Measurements from ENCODE around the gene TUBB.
"Not testable (repeated sequence)": the region's sequence is repeated elsewhere in the genome, so short reads cannot be mapped to it uniquely, and the experiment has no call there.

The TUBB gene

GRCh38 chr6:30748851-30749540 lies 28.8 kb downstream of the TUBB start:
- no peak for DNase-seq
- H3K4me3 ChIP-seq (ENCODE audit: insufficient read depth, low read depth, low read length, poor library complexity, severe bottlenecking) = no peak overlapping the region
- peaks cover 3% of the 10 kb centered on the region for H3K4me1 ChIP-seq (ENCODE audit: control insufficient read depth, insufficient read depth, low read length, poor library complexity, severe bottlenecking)
- no peaks in the 10 kb centered on the region for H3K36me3 ChIP-seq (ENCODE audit: control insufficient read depth, insufficient read depth, low read length)
- H3K9me3 ChIP-seq (ENCODE audit: control insufficient read depth, low read length) = no peaks in the 10 kb centered on the region
- no peaks in the 10 kb centered on the region for H3K27me3 ChIP-seq (replicated peaks; ENCODE audit: control insufficient read depth, insufficient read depth, low read length, poor library complexity, severe bottlenecking)
- H3K27ac ChIP-seq (ENCODE audit: insufficient read depth, low read length, poor library complexity, severe bottlenecking) = no peak overlapping the region

DNA sequence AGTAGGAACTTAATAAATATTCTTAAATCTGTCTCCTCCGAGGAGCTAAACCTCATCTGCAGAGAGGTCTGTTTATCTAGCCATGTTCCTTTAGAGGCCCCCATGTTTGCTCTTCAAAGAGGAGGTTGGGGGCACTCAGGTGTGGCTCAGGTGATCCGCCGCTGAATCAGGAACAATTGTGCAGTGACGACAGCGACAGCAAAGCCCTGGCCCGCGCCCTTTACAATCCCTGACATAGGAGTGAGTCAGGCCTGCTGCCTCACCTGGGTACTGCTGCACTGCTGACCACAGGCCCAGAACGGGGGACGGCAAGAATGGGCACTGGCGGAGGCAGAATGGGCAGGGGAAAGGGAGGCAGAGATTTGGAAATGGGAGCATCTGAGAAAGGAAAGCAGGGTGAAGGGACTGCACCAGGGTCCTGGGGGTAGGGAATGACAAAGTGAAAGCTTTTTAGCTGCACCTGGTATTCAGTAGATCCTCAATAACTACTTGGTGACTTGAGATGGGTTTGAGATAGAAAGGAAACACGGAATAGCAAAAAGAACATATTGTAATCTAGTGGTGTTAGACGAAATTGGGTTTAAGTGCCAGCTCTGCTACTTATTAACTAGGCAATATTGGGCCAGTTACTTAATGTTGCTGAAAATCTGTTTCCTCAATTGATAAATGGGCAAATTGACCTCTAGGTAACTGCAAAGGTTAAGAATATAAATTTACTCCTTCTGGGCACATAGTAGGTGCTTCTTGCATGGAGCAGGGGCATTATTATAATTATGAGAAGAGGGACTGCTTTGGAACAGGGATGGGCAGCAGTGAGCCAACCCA lies 29.6 kb downstream of the TUBB start:
- no peak overlapping the region for H3K4me3 ChIP-seq (ENCODE audit: insufficient read depth, low read depth, low read length, poor library complexity, severe bottlenecking)
- H3K36me3 ChIP-seq (ENCODE audit: control insufficient read depth, insufficient read depth, low read length) = no peaks in the 10 kb centered on the region
- no peak overlapping the region for H3K27ac ChIP-seq (ENCODE audit: insufficient read depth, low read length, poor library complexity, severe bottlenecking)
- no peaks in the 10 kb centered on the region for H3K9me3 ChIP-seq (ENCODE audit: control insufficient read depth, low read length)
- H3K4me1 ChIP-seq (ENCODE audit: control insufficient read depth, insufficient read depth, low read length, poor library complexity, severe bottlenecking) = no peaks in the 10 kb centered on the region
- no peak for DNase-seq
- H3K27me3 ChIP-seq (replicated peaks; ENCODE audit: control insufficient read depth, insufficient read depth, low read length, poor library complexity, severe bottlenecking) = no peaks in the 10 kb centered on the region

DNA sequence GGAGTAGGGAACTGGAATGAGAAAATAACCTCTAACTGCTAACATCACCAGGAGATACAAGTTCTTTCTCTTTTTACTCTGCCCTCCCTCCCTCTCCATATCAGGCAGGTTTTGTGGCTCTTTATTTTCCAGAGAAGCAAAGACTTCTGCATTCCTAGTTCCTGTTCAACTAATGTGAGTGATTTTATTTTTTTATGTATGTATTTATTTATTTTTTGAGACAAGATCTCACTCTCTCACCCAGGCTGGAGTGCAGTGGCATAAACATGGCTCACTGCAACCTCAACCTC lies 30.2 kb downstream of the TUBB start:
- Histone ChIP-seq H3K27me3 (replicated peaks; ENCODE audit: control insufficient read depth, insufficient read depth, low read length, poor library complexity, severe bottlenecking) (no peaks in the 10 kb centered on the region), H3K9me3 (ENCODE audit: control insufficient read depth, low read length) (no peaks in the 10 kb centered on the region), H3K4me1 (ENCODE audit: control insufficient read depth, insufficient read depth, low read length, poor library complexity, severe bottlenecking) (no peaks in the 10 kb centered on the region), H3K27ac (ENCODE audit: insufficient read depth, low read length, poor library complexity, severe bottlenecking) (no peak overlapping the region), H3K4me3 (ENCODE audit: insufficient read depth, low read depth, low read length, poor library complexity, severe bottlenecking) (no peak overlapping the region), H3K36me3 (ENCODE audit: control insufficient read depth, insufficient read depth, low read length) (no peaks in the 10 kb centered on the region)
- DNase-seq = no peak

DNA sequence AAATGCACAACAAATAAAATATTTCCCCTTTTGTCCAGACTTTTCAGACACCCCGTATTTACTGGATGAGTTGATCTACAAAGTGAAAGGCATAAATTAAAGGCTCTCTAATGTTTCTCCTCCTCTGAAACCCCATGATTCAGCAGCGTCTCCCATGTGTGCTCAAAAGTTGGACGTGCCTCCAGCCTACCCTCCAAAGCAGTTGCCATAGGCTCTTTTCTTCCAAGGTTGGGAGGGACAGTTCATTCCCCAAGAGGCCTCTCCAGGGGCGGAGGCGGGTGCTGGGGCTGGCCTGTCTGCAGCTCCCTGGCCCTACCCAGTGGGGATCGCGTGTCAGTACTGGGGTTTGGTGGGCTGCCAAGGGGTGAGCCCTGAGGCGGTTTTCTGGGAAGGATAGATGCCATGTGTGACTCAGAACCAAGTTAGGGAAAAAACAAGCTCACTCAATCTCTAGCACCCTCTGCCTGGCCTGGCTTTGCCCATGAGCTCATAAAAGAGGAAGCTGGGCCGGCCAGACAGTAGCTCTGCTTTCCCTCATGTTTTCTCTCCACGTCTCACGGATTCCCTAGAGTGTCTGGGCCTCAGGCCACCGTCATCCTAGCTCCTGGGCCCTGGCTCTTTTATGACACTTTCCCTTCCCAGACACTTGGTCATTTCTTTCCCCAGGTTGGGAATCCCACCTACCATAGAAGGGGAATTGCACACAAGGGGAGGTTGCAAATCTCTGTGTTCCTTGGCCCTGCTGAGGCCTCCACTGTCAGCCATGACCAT lies 32.2 kb downstream of the TUBB start:
- H3K9me3 ChIP-seq (ENCODE audit: control insufficient read depth, low read length) = no peaks in the 10 kb centered on the region
- no peaks in the 10 kb centered on the region for H3K36me3 ChIP-seq (ENCODE audit: control insufficient read depth, insufficient read depth, low read length)
- H3K4me1 ChIP-seq (ENCODE audit: control insufficient read depth, insufficient read depth, low read length, poor library complexity, severe bottlenecking) = no peaks in the 10 kb centered on the region
- DNase-seq = no peak
- no peak overlapping the region for H3K27ac ChIP-seq (ENCODE audit: insufficient read depth, low read length, poor library complexity, severe bottlenecking)
- H3K27me3 ChIP-seq (replicated peaks; ENCODE audit: control insufficient read depth, insufficient read depth, low read length, poor library complexity, severe bottlenecking) = no peaks in the 10 kb centered on the region
- no peak overlapping the region for H3K4me3 ChIP-seq (ENCODE audit: insufficient read depth, low read depth, low read length, poor library complexity, severe bottlenecking)

DNA sequence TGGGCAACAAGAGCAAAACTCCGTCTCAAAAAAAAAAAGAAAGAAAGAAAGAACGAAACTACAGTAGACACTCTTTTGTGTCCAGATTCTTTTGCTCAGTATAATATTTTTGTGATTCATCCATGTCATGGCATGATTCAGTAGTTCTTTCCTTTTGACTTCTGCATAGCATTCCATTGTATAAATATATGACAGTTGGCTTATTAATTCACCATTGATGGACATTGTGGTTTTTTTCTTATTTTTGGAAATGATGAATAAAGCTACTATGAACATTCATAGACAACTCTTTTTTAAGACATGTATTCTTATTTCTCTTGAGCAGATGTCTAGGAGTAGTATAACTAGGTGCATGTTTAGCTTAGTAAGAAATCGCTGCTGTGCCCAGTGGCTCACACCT lies 34.5 kb downstream of the TUBB start:
- no peaks in the 10 kb centered on the region for H3K4me1 ChIP-seq (ENCODE audit: control insufficient read depth, insufficient read depth, low read length, poor library complexity, severe bottlenecking)

GRCh38 chr6:30756405-30757003 lies 36.4 kb downstream of the TUBB start:
- not testable (repeated sequence) for H3K4me1 ChIP-seq (ENCODE audit: control insufficient read depth, insufficient read depth, low read length, poor library complexity, severe bottlenecking); H3K4me3 ChIP-seq (ENCODE audit: insufficient read depth, low read depth, low read length, poor library complexity, severe bottlenecking); H3K36me3 ChIP-seq (ENCODE audit: control insufficient read depth, insufficient read depth, low read length); H3K9me3 ChIP-seq (ENCODE audit: control insufficient read depth, low read length); H3K27ac ChIP-seq (ENCODE audit: insufficient read depth, low read length, poor library complexity, severe bottlenecking); DNase-seq; H3K27me3 ChIP-seq (replicated peaks; ENCODE audit: control insufficient read depth, insufficient read depth, low read length, poor library complexity, severe bottlenecking)

More for the DNA sequence above, 34.5 kb downstream of the TUBB start:
- no peaks in the 10 kb centered on the region for H3K9me3 ChIP-seq (ENCODE audit: control insufficient read depth, low read length)
- H3K27me3 ChIP-seq (replicated peaks; ENCODE audit: control insufficient read depth, insufficient read depth, low read length, poor library complexity, severe bottlenecking) = no peaks in the 10 kb centered on the region
- no peaks in the 10 kb centered on the region for H3K36me3 ChIP-seq (ENCODE audit: control insufficient read depth, insufficient read depth, low read length)
- DNase-seq = no peak
- H3K4me3 ChIP-seq (ENCODE audit: insufficient read depth, low read depth, low read length, poor library complexity, severe bottlenecking) = no peak overlapping the region
- H3K27ac ChIP-seq (ENCODE audit: insufficient read depth, low read length, poor library complexity, severe bottlenecking) = no peak overlapping the region

DNA sequence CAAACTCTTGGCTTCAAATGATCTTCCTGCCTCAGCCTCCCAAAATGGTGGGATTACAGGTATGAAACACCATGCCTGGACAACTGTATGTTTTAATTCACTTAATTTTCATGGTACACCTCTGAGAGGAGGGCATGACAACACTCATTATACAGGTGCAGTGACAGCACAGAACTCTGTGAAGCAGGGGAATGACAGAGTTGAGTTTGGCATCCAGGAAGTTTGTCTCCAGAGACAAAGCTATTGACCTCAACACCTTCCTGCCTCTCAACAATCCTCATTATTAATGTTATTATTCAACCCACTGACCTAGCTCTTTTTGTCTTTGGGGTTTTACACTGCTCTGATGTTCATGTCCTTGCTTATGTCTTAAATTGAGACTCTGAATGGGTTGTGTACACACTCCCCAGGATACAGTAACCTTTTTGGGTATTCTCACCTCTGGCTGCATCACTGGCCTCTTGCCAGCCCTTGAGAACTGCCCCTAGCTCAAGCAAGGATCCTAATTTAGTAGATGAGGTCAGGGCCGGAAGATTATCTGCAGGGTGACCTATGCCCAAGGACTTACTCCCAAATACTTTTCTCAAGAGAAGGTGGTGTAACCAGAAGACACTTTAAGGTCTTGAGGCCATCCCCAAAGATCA lies 37.2 kb downstream of the TUBB start:
- Histone ChIP-seq H3K27ac (ENCODE audit: insufficient read depth, low read length, poor library complexity, severe bottlenecking) (no peak overlapping the region), H3K36me3 (ENCODE audit: control insufficient read depth, insufficient read depth, low read length) (no peaks in the 10 kb centered on the region), H3K27me3 (replicated peaks; ENCODE audit: control insufficient read depth, insufficient read depth, low read length, poor library complexity, severe bottlenecking) (no peaks in the 10 kb centered on the region), H3K9me3 (ENCODE audit: control insufficient read depth, low read length) (no peaks in the 10 kb centered on the region), H3K4me3 (ENCODE audit: insufficient read depth, low read depth, low read length, poor library complexity, severe bottlenecking) (no peak overlapping the region), H3K4me1 (ENCODE audit: control insufficient read depth, insufficient read depth, low read length, poor library complexity, severe bottlenecking) (no peaks in the 10 kb centered on the region)
- DNase-seq = no peak

DNA sequence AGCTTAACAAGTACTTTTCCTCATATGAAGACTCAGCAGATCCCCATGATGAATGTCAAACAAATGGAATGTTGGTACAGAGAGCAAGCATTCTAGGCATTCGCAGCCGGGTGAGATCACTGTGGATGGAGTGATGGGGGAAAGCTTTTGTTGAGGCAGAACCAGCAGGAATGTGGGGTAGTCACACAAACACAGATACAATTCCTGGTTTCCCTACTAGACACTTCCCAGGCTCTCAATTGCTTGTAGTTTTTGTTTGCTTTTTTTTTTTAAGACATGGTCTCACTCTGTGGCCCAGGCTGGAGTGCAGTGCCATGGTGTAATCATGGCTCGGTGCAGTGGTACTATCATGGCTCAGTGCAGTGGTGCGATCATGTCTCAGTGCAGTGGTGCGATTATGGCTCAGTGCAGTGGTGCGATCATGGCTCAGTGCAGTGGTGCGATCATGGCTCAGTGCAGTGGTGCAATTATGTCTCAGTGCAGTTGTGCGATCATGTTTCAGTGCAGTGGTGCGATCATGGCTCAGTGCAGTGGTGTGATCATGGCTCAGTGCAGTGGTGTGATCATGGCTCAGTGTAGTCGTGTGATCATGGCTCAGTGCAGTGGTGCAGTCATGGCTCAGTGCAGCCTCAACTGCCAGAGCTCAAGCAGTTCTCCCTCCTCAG lies 39.6 kb downstream of the TUBB start:
- H3K4me3 ChIP-seq (ENCODE audit: insufficient read depth, low read depth, low read length, poor library complexity, severe bottlenecking) = no peak overlapping the region
- no peaks in the 10 kb centered on the region for H3K27me3 ChIP-seq (replicated peaks; ENCODE audit: control insufficient read depth, insufficient read depth, low read length, poor library complexity, severe bottlenecking)
- no peaks in the 10 kb centered on the region for H3K36me3 ChIP-seq (ENCODE audit: control insufficient read depth, insufficient read depth, low read length)
- no peaks in the 10 kb centered on the region for H3K4me1 ChIP-seq (ENCODE audit: control insufficient read depth, insufficient read depth, low read length, poor library complexity, severe bottlenecking)
- DNase-seq = no peak
- no peaks in the 10 kb centered on the region for H3K9me3 ChIP-seq (ENCODE audit: control insufficient read depth, low read length)
- H3K27ac ChIP-seq (ENCODE audit: insufficient read depth, low read length, poor library complexity, severe bottlenecking) = no peak overlapping the region

DNA sequence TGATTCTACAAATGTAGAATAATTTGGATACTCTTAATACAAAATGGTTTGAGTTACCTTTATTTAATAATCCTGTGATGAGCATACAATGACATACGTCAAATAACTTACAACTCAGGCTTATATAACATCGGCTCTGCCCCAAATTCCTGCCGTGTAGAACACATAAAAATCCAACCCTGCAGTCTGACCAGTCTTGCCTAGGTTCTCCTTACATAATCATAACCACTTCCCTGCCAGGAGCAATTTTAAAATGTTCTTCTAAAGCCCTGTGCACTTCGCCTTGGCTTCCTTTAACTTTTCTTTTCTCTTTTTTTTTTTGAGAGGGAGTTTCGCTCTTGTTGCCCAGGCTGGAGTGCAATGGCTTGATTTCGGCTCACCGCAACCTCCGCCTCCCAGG lies 40.4 kb downstream of the TUBB start:
- DNase-seq = no peak
- Histone ChIP-seq H3K27ac (ENCODE audit: insufficient read depth, low read length, poor library complexity, severe bottlenecking) (no peak overlapping the region), H3K36me3 (ENCODE audit: control insufficient read depth, insufficient read depth, low read length) (no peaks in the 10 kb centered on the region), H3K4me3 (ENCODE audit: insufficient read depth, low read depth, low read length, poor library complexity, severe bottlenecking) (no peak overlapping the region), H3K9me3 (ENCODE audit: control insufficient read depth, low read length) (no peaks in the 10 kb centered on the region), H3K4me1 (ENCODE audit: control insufficient read depth, insufficient read depth, low read length, poor library complexity, severe bottlenecking) (no peaks in the 10 kb centered on the region), H3K27me3 (replicated peaks; ENCODE audit: control insufficient read depth, insufficient read depth, low read length, poor library complexity, severe bottlenecking) (no peaks in the 10 kb centered on the region)
